ENCODE results near the gene CTNS.

The CTNS gene

DNA sequence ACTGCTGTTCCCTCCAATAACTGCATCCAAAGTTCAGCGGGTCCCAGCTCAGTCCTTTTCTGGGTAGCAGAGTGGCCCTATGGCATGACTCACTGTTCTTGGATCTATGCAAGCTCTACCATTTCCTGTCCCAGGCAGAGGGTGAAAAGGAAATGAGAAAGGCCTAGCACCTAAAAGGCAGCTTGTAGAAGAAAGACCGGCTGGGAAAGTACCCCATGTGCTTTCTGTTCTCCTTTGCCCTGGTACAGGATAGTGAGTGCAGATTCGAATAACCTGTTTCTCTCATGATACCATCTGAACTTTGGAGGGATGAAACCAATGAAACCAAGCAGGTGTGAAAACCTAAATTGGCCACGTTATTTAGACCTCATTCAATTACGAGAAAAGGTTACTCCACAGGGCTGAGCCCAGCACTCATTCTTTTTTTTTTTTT is 74.4 kb downstream of the CTNS start:
- no peak for DNase-seq
